ENCODE measurements around the gene ZNF776.

- TF ChIP-seq CTCF (IDR thresholded peaks at IDR 0.05): no peak
- no peak for TF ChIP-seq POLR2A (IDR thresholded peaks at IDR 0.05)
These were observed 24.8 kb downstream of the ZNF776 start for GRCh38 chr19:57771417-57771816.

Measured in thyroid gland (tissue), 4 donors.